PFSK-1 (cell line): Measurements from ENCODE around the gene EPHA7.

Experiments
- FOXP2 ChIP-seq: optimal IDR thresholded peaks from 2 replicates; pipeline ENCODE3; 2011; ENCODE audit warnings: borderline replicate concordance, control low read depth, inconsistent platforms; ENCODE audit not compliant: insufficient read depth; ENCODE audit errors: extremely low read length, extremely low read depth
- POLR2AphosphoS5 ChIP-seq: IDR thresholded peaks from 2 replicates; pipeline ENCODE4 v1.6.1; 2012; ENCODE audit warnings: low read depth, mild to moderate bottlenecking, control low read depth, low read length, moderate library complexity
- REST ChIP-seq, 2 experiments: IDR thresholded peaks; 2 replicates each; pipeline versions ENCODE4 v1.6.1 to v1.8.0; 2011 to 2012; ENCODE audit warnings: low read depth in 2 of 2, low read length in 2 of 2, control low read depth in 1 of 2, inconsistent platforms in 1 of 2, mild to moderate bottlenecking in 1 of 2, moderate library complexity in 1 of 2; ENCODE audit not compliant: insufficient read depth in 1 of 2
- SIN3A ChIP-seq: IDR thresholded peaks from 2 replicates; pipeline ENCODE4 v1.6.1; 2012; ENCODE audit warnings: mild to moderate bottlenecking, low read length, moderate library complexity, borderline replicate concordance; ENCODE audit not compliant: insufficient read depth
- TAF1 ChIP-seq: IDR thresholded peaks from 2 replicates; pipeline ENCODE4 v1.6.1; 2012; ENCODE audit warnings: low read length, control low read depth, borderline replicate concordance; ENCODE audit not compliant: insufficient read depth

EPHA7 gene

GRCh38 chr6:93447874-93448273, 28.5 kb upstream of the EPHA7 start:
- TF ChIP-seq TAF1 (no peak), SIN3A (no peak), POLR2AphosphoS5 (no peak), FOXP2 (no peak), REST (IDR thresholded peaks at IDR 0.05; ENCODE audit: insufficient read depth in 1 of 2, low read depth in 2 of 2, low read length in 2 of 2) (no peak)

- TF ChIP-seq TAF1: no peak
- TF ChIP-seq REST (IDR thresholded peaks at IDR 0.05; ENCODE audit: insufficient read depth in 1 of 2, low read depth in 2 of 2, low read length in 2 of 2): no peak
- TF ChIP-seq SIN3A: no peak
- TF ChIP-seq FOXP2: no peak
- no peak for TF ChIP-seq POLR2AphosphoS5
Observed at GRCh38 chr6:93437491-93437890, 18.1 kb upstream of the EPHA7 start.

- no peak for TF ChIP-seq REST (IDR thresholded peaks at IDR 0.05; ENCODE audit: insufficient read depth in 1 of 2, low read depth in 2 of 2, low read length in 2 of 2)
- TF ChIP-seq FOXP2: no peak
- no peak for TF ChIP-seq TAF1
Observed at GRCh38 chr6:93433592-93433991, 14.2 kb upstream of the EPHA7 start.

GRCh38 chr6:93424303-93425064, 5.1 kb upstream of the EPHA7 start:
- no peak for TF ChIP-seq SIN3A
- TF ChIP-seq REST (IDR thresholded peaks at IDR 0.05; ENCODE audit: insufficient read depth in 1 of 2, low read depth in 2 of 2, low read length in 2 of 2): no peak
- TF ChIP-seq FOXP2: no peak
- TF ChIP-seq POLR2AphosphoS5: no peak
- TF ChIP-seq TAF1: no peak

- TF ChIP-seq TAF1 (no peak), REST (IDR thresholded peaks at IDR 0.05; ENCODE audit: insufficient read depth in 1 of 2, low read depth in 2 of 2, low read length in 2 of 2) (no peak), POLR2AphosphoS5 (no peak)
Observed at GRCh38 chr6:93423542-93423941, 4.2 kb upstream of the EPHA7 start.
